Adrenal gland (tissue), 12 donors: ENCODE results near the gene CHCHD4. TPM values are rescaled to one million over a fixed set of nuclear protein-coding genes. Genes with fewer than 3 reads are reported as not detected.

Experiments used
- DNase-seq, 7 donors: peaks; one replicate each; pipeline ENCODE4 v3.0.0-alpha.2; 2019 to 2020
- H3K27ac ChIP-seq, 5 donors: fragments of 200-600 bp; sonication (generic) in 4 of 5; 1 replicate in 3 of 5; 2 replicates in 2 of 5; pipeline versions ENCODE4 v1.5.1 to v1.8.0; 2016 to 2020; ENCODE audit warnings: mild to moderate bottlenecking in 1 of 5
- H3K27me3 ChIP-seq: fragments of 200-600 bp; 2 replicates; pipeline ENCODE4 v1.8.0; 2021
- H3K36me3 ChIP-seq, 2 donors: fragments of 200-600 bp; replicated peaks in 1 of 2; 1 replicate in 1 of 2; 2 replicates in 1 of 2; pipeline versions ENCODE4 v1.5.1 to v1.8.0; 2018 to 2022
- H3K4me1 ChIP-seq, 2 donors: fragments of 200-600 bp; replicated peaks in 1 of 2; 1 replicate in 1 of 2; 2 replicates in 1 of 2; pipeline versions ENCODE4 v1.5.1 to v1.8.0; 2018 to 2021
- H3K4me3 ChIP-seq, 4 donors: fragments of 200-600 bp; sonication (generic) in 3 of 4; one replicate each; pipeline ENCODE4 v1.5.1; 2016 to 2018
- H3K9me3 ChIP-seq, 3 donors: fragments of 200-600 bp; sonication (generic) in 1 of 3; replicated peaks in 1 of 3; 1 replicate in 2 of 3; 2 replicates in 1 of 3; pipeline versions ENCODE4 v1.5.1 to v1.8.0; 2016 to 2021
- CTCF ChIP-seq, 6 experiments: fragments of 450-650 bp in 4 of 6; fragments of 200-600 bp in 2 of 6; sonication (generic) in 1 of 6; IDR thresholded peaks; 1 replicate in 5 of 6; 2 replicates in 1 of 6; pipeline versions ENCODE4 v1.5.1 to v1.8.0; 2016 to 2021; ENCODE audit warnings: antibody characterized with exemption in 6 of 6, mild to moderate bottlenecking in 2 of 6, moderate library complexity in 1 of 6
- POLR2A ChIP-seq, 2 donors: fragments of 450-650 bp; IDR thresholded peaks; one replicate each; pipeline ENCODE4 v1.6.1; 2017; ENCODE audit warnings: antibody characterized with exemption in 2 of 2, mild to moderate bottlenecking in 2 of 2, moderate library complexity in 1 of 2
- WGBS, 4 donors: extraction: QIAGEN DNeasy Blood & Tissue Kit in 2 of 4; methylation state at CpG; one replicate each; pipeline versions ENCODE4 v1.1.5 to v1.1.7; 2013 to 2017; 5-methylcytosine and 5-hydroxymethylcytosine counted together
- intact Hi-C, 2 donors: fragments of 100-400 bp; cut with DNase I; formaldehyde crosslinking; loops; one replicate each; pipeline versions ENCODE4 v1.14.1 to v1.15.0; 2022 to 2023
- polyA plus RNA-seq, 3 donors: library from polyadenylated mRNA; stranded (reverse); fragments of 200-250 nt in 2 of 3; fragments of 350-450 nt in 1 of 3; fragmentation: Illumina TruSeq in 1 of 3; extraction: RNeasy Lipid Tissue Mini Kit (QIAGEN cat#74804) in 1 of 3; gene quantifications; one replicate each; pipeline ENCODE4 v1.2.3, GENCODE V29; 2013 to 2014
- total RNA-seq, 9 donors: library from RNA; depleted of rRNA in 4 of 9; stranded (reverse); fragments of >200 nt in 4 of 9; fragments of 120-200 nt in 1 of 9; fragmentation: NEBNext Ultra II Directional in 1 of 9; extraction: Animal tissue kit (Norgen Biotek cat#: 25700) in 1 of 9; gene quantifications; one replicate each; pipeline versions ENCODE4 v1.1.0 to v1.2.4, GENCODE V29; 2013 to 2023
- donor health status: healthy with polysubstance abuse.
- donor health status: Bipolar disorder and iron deficiency.
- donor health status: DM: yes; HTN: yes; CAD: no.
- donor health status: DM: no; HTN: no; CAD: no.
- donor health status: DM: no; HTN: no; CAD: no.
- donor health status: DM: yes; HTN: yes; CAD: no.

The CHCHD4 gene
- total and polyA plus RNA-seq, 12 donors = 10.1 to 39.0 (median 17.6) TPM

- no peaks in the 10 kb centered on the region for H3K9me3 ChIP-seq
- TF ChIP-seq POLR2A (IDR thresholded peaks at IDR 0.05) (no peak), CTCF (IDR thresholded peaks at IDR 0.05) (no peak)
- H3K27me3 ChIP-seq = no peaks in the 10 kb centered on the region
- 88 to 92% (median 91%) methylated on average over 5 to 10 of the region's 10 CpGs for WGBS, 4 donors
- H3K36me3 ChIP-seq = peaks cover 0 to 40% of the 10 kb centered on the region in 2 donors
- no peak overlapping the region for H3K4me3 ChIP-seq
- H3K4me1 ChIP-seq = peaks cover 30 to 42% of the 10 kb centered on the region in 2 donors
- intact Hi-C loops = no loop called here
- DNase-seq = peak in 1 of 7 donors; percentile 52
- H3K27ac ChIP-seq = peak overlapping the region in 3 of 5 donors; percentile 84 to 91 (median 88)
These were observed 21.2 kb upstream of the CHCHD4 start for GRCh38 chr3:14145670-14146380.

GRCh38 chr3:14145236-14145635, 20.6 kb upstream of the CHCHD4 start:
- H3K27ac ChIP-seq = peak overlapping the region; percentile 22 to 91 (median 84)
- H3K9me3 ChIP-seq = no peaks in the 10 kb centered on the region
- H3K27me3 ChIP-seq = no peaks in the 10 kb centered on the region
- H3K36me3 ChIP-seq = peaks cover 0 to 46% of the 10 kb centered on the region in 2 donors
- peak overlapping the region in 1 of 4 donors; percentile 28 for H3K4me3 ChIP-seq
- peaks cover 30 to 42% of the 10 kb centered on the region in 2 donors for H3K4me1 ChIP-seq
- TF ChIP-seq POLR2A (IDR thresholded peaks at IDR 0.05) (no peak), CTCF (IDR thresholded peaks at IDR 0.05) (no peak)
- intact Hi-C loops = no loop called here
- 87 to 95% (median 92%) methylated on average over 9 of the region's 9 CpGs for WGBS, 4 donors
- DNase-seq = peak in 1 of 7 donors; percentile 58

GRCh38 chr3:14144423-14145075, 19.9 kb upstream of the CHCHD4 start:
- Histone ChIP-seq H3K4me1 (peaks cover 30 to 42% of the 10 kb centered on the region in 2 donors), H3K27me3 (no peaks in the 10 kb centered on the region), H3K27ac (peak overlapping the region; percentile 22 to 91 (median 85)), H3K9me3 (no peaks in the 10 kb centered on the region), H3K36me3 (peaks cover 0 to 53% of the 10 kb centered on the region in 2 donors), H3K4me3 (peak overlapping the region in 1 of 4 donors; percentile 28)
- DNase-seq = peak; percentile 74 to 92 (median 89)
- 6 to 13% (median 11%) methylated on average over 6 to 7 of the region's 7 CpGs for WGBS, 4 donors
- TF ChIP-seq POLR2A (IDR thresholded peaks at IDR 0.05) (peak in 1 of 2 donors; percentile 7), CTCF (IDR thresholded peaks at IDR 0.05) (no peak)
- intact Hi-C loops = no loop called here
